Measurements from ENCODE around the gene ADRB1.

Gene ADRB1

GRCh38 chr10:114077815-114078219, 34.2 kb downstream of the ADRB1 start:
- no peak for DNase-seq (ENCODE audit: extremely low spot score)
- CTCF ChIA-PET: interaction anchor here (1.2 to 2.0 kb wide), 2 partner anchors 9 to 13 kb away, joined by 4 to 7 read pairs; no protein-coding TSS in a partner anchor
- POLR2A ChIA-PET: no interaction called here
- no peak for TF ChIP-seq CTCF (IDR thresholded peaks at IDR 0.05; ENCODE audit: control extremely low read depth, extremely low read depth, low read depth, missing control alignments)

GRCh38 chr10:114078346-114078745, 34.7 kb downstream of the ADRB1 start:
- no peak for DNase-seq (ENCODE audit: extremely low spot score)
- CTCF ChIA-PET: interaction anchor here (2.0 kb wide), 1 partner anchor 10 kb away, joined by 4 read pairs; no protein-coding TSS in a partner anchor
- TF ChIP-seq CTCF (IDR thresholded peaks at IDR 0.05; ENCODE audit: control extremely low read depth, extremely low read depth, low read depth, missing control alignments): no peak
- POLR2A ChIA-PET: no interaction called here

- ChIA-PET CTCF (interaction anchor here (0.6 kb wide), 1 partner anchor 609 kb away, joined by 3 read pairs; no protein-coding TSS in a partner anchor), POLR2A (no interaction called here)
- no peak for DNase-seq (ENCODE audit: extremely low spot score)
- no peak for TF ChIP-seq CTCF (IDR thresholded peaks at IDR 0.05; ENCODE audit: control extremely low read depth, extremely low read depth, low read depth, missing control alignments)
Measured at GRCh38 chr10:114079421-114079820, 35.8 kb downstream of the ADRB1 start.

- TF ChIP-seq CTCF (IDR thresholded peaks at IDR 0.05; ENCODE audit: control extremely low read depth, extremely low read depth, low read depth, missing control alignments): no peak
- no peak for DNase-seq (ENCODE audit: extremely low spot score)
- POLR2A ChIA-PET: no interaction called here
- CTCF ChIA-PET: interaction anchor here (0.7 to 2.8 kb wide), 4 partner anchors 10 to 64 kb away, joined by 3 to 12 read pairs (median 3); no protein-coding TSS in a partner anchor
Measured at GRCh38 chr10:114081911-114082583, 38.4 kb downstream of the ADRB1 start.

GRCh38 chr10:114083040-114083439, 39.4 kb downstream of the ADRB1 start:
- TF ChIP-seq CTCF (IDR thresholded peaks at IDR 0.05; ENCODE audit: control extremely low read depth, extremely low read depth, low read depth, missing control alignments): no peak
- CTCF ChIA-PET: interaction anchor here (0.8 to 2.8 kb wide), 2 partner anchors 11 to 12 kb away, joined by 3 to 12 read pairs; no protein-coding TSS in a partner anchor

GRCh38 chr10:114084215-114084614, 40.5 kb downstream of the ADRB1 start:
- no peak for TF ChIP-seq CTCF (IDR thresholded peaks at IDR 0.05; ENCODE audit: control extremely low read depth, extremely low read depth, low read depth, missing control alignments)
- ChIA-PET POLR2A (interaction anchor here (0.6 kb wide), 1 partner anchor 319 kb away, joined by 3 read pairs; no protein-coding TSS in a partner anchor), CTCF (interaction anchor here (0.7 to 1.1 kb wide), 3 partner anchors 10 to 23 kb away, joined by 3 to 4 read pairs (median 3); no protein-coding TSS in a partner anchor)
- no peak for DNase-seq (ENCODE audit: extremely low spot score)

More at GRCh38 chr10:114083040-114083439, 39.4 kb downstream of the ADRB1 start:
- POLR2A ChIA-PET: no interaction called here
- DNase-seq (ENCODE audit: extremely low spot score): no peak
